ENCODE results near the gene MORN5. TPM values are rescaled to one million over a fixed set of nuclear protein-coding genes. Genes with fewer than 3 reads are reported as not detected.

Gene MORN5
- total RNA-seq, 6 experiments from 2014 or later: not detected

GRCh38 chr9:122143876-122144405 is 15.8 kb upstream of the MORN5 start:
- Histone ChIP-seq H3K9me3 (no peaks in the 10 kb centered on the region), H3K27ac (no peak overlapping the region), H3K4me1 (no peaks in the 10 kb centered on the region), H3K36me3 (peaks cover 0 to 47% (median 12%) of the 10 kb centered on the region in 4 donors), H3K27me3 (no peaks in the 10 kb centered on the region), H3K4me3 (no peak overlapping the region)
- WGBS (ENCODE audit: insufficient coverage, low coverage, low lambda C conversion rate, missing lambda C conversion rate): 72% methylated on average over 13 of the region's 14 CpGs
- ATAC-seq (peak in 1 of 4 donors; percentile 29), DNase-seq (no peak)
- no peak for TF ChIP-seq POLR2A (IDR thresholded peaks at IDR 0.05)
- no peak for TF ChIP-seq CTCF (IDR thresholded peaks at IDR 0.05)
- intact Hi-C loops (cut with DNase I): no loop called here

GRCh38 chr9:122144836-122145591 is 14.7 kb upstream of the MORN5 start:
- ATAC-seq: peak in 2 of 4 donors; percentile 17 to 38
- TF ChIP-seq POLR2A (IDR thresholded peaks at IDR 0.05) (no peak), CTCF (IDR thresholded peaks at IDR 0.05) (peak in 3 of 4 donors; percentile 27 to 29 (median 27))

GRCh38 chr9:122145592-122145863 is 14.2 kb upstream of the MORN5 start:
- TF ChIP-seq POLR2A (IDR thresholded peaks at IDR 0.05) (no peak), CTCF (IDR thresholded peaks at IDR 0.05) (no peak)
- Histone ChIP-seq H3K36me3 (peaks cover 0 to 47% (median 12%) of the 10 kb centered on the region in 4 donors), H3K27ac (no peak overlapping the region), H3K4me1 (no peaks in the 10 kb centered on the region), H3K9me3 (no peaks in the 10 kb centered on the region), H3K4me3 (no peak overlapping the region), H3K27me3 (no peaks in the 10 kb centered on the region)
- intact Hi-C loops (cut with DNase I): no loop called here
- WGBS (ENCODE audit: insufficient coverage, low coverage, low lambda C conversion rate, missing lambda C conversion rate): 96% methylated on average over 2 of the region's 2 CpGs
- DNase-seq (no peak), ATAC-seq (no peak)

More at GRCh38 chr9:122144836-122145591, 14.7 kb upstream of the MORN5 start:
- no peak for DNase-seq
- Histone ChIP-seq H3K36me3 (peaks cover 0 to 47% (median 12%) of the 10 kb centered on the region in 4 donors), H3K4me3 (no peak overlapping the region), H3K9me3 (no peaks in the 10 kb centered on the region), H3K27me3 (no peaks in the 10 kb centered on the region), H3K4me1 (no peaks in the 10 kb centered on the region), H3K27ac (no peak overlapping the region)
- intact Hi-C loops (cut with DNase I): no loop called here
- WGBS (ENCODE audit: insufficient coverage, low coverage, low lambda C conversion rate, missing lambda C conversion rate): 74% methylated on average over 3 of the region's 3 CpGs

GRCh38 chr9:122151267-122151828 is 8.4 kb upstream of the MORN5 start:
- no peaks in the 10 kb centered on the region for H3K27me3 ChIP-seq
- no peaks in the 10 kb centered on the region for H3K9me3 ChIP-seq

More at GRCh38 chr9:122151267-122151828, 8.4 kb upstream of the MORN5 start:
- peaks cover 0 to 18% (median 5%) of the 10 kb centered on the region in 4 donors for H3K36me3 ChIP-seq
- no peak for ATAC-seq
- H3K27ac ChIP-seq: no peak overlapping the region
- no peak for DNase-seq
- no peaks in the 10 kb centered on the region for H3K4me1 ChIP-seq
- 80% methylated on average over 4 of the region's 4 CpGs for WGBS (ENCODE audit: insufficient coverage, low coverage, low lambda C conversion rate, missing lambda C conversion rate)
- TF ChIP-seq POLR2A (IDR thresholded peaks at IDR 0.05) (no peak), CTCF (IDR thresholded peaks at IDR 0.05) (no peak)
- intact Hi-C loops (cut with DNase I): no loop called here
- no peak overlapping the region for H3K4me3 ChIP-seq
